GM21717 (cell line): Measurements from ENCODE around the gene OLR1.
A peak's percentile ranks its signal among the peaks of the same experiment; 100 is the strongest.

Source experiments
- ATAC-seq: cut with Tn5 transposase; IDR thresholded peaks from one replicate; pipeline ENCODE4 v1.9.1; 2021; ENCODE audit warnings: mild to moderate bottlenecking, moderate library complexity; ENCODE audit not compliant: unreplicated experiment

OLR1 gene

GRCh38 chr12:10154145-10154496 is 17.8 kb downstream of the OLR1 start:
- no peak for ATAC-seq

- peak; percentile 55 for ATAC-seq
Observed at GRCh38 chr12:10153271-10154144, 18.4 kb downstream of the OLR1 start.

GRCh38 chr12:10151621-10152020 is 20.3 kb downstream of the OLR1 start:
- ATAC-seq, result no peak

GRCh38 chr12:10147714-10148403 is 24.1 kb downstream of the OLR1 start:
- peak; percentile 76 for ATAC-seq

- no peak for ATAC-seq
Observed at GRCh38 chr12:10142976-10143589, 28.8 kb downstream of the OLR1 start.

- ATAC-seq, result no peak
Observed at GRCh38 chr12:10140001-10140400, 31.9 kb downstream of the OLR1 start.

GRCh38 chr12:10136637-10137205 is 35.2 kb downstream of the OLR1 start:
- no peak for ATAC-seq

GRCh38 chr12:10135126-10135525 is 36.8 kb downstream of the OLR1 start:
- no peak for ATAC-seq

GRCh38 chr12:10132850-10133370 is 39.0 kb downstream of the OLR1 start:
- ATAC-seq, result no peak

GRCh38 chr12:10131111-10131690 is 40.7 kb downstream of the OLR1 start:
- ATAC-seq, result no peak

- ATAC-seq, result peak; percentile 91
Observed at GRCh38 chr12:10130042-10130441, 41.9 kb downstream of the OLR1 start, which contains the start of gene CLEC7A. TSS of gene CLEC7A (minus strand) at chr12:10130199. CDS start at chr12:10130082, 117 bp downstream.

- ATAC-seq, result no peak
Observed at GRCh38 chr12:10128687-10129086, 43.2 kb downstream of the OLR1 start.

GRCh38 chr12:10126413-10126812 is 45.5 kb downstream of the OLR1 start:
- ATAC-seq, result no peak

GRCh38 chr12:10122689-10123088 is 49.2 kb downstream of the OLR1 start:
- ATAC-seq, result no peak

GRCh38 chr12:10121278-10121677 is 50.7 kb downstream of the OLR1 start:
- ATAC-seq, result no peak

GRCh38 chr12:10119066-10119465 is 52.9 kb downstream of the OLR1 start:
- ATAC-seq, result no peak

GRCh38 chr12:10115890-10116289 is 56.0 kb downstream of the OLR1 start:
- ATAC-seq, result no peak

- no peak for ATAC-seq
Observed at GRCh38 chr12:10115311-10115710, 56.6 kb downstream of the OLR1 start.

- no peak for ATAC-seq
Observed at GRCh38 chr12:10113920-10114319, 58.0 kb downstream of the OLR1 start.

- ATAC-seq, result no peak
Observed at GRCh38 chr12:10113075-10113474, 58.9 kb downstream of the OLR1 start.

GRCh38 chr12:10111451-10111850 is 60.5 kb downstream of the OLR1 start:
- ATAC-seq, result no peak
